Activated CD4-positive, alpha-beta T cell treated with anti-CD3 and anti-CD28 coated beads, Interleukin-2, amount 50 U/mL, for 16 hours (primary cell): Measurements from ENCODE around the gene SPEM3.
"Not testable (repeated sequence)": the region's sequence is repeated elsewhere in the genome, so short reads cannot be mapped to it uniquely, and the experiment has no call there.

Experiments used
- DNase-seq: peaks from one replicate; pipeline ENCODE4 v3.0.0-alpha.2; 2020

The SPEM3 gene

GRCh38 chr17:7443499-7444485 is 15.1 kb downstream of the SPEM3 start:
- DNase-seq, result no peak

GRCh38 chr17:7444682-7445618 is 16.3 kb downstream of the SPEM3 start, which contains the start of gene CHRNB1:
Gene CHRNB1 (plus strand): TSS chr17:7445061. CDS start chr17:7445128, 67 bp downstream.
- no peak for DNase-seq

DNA sequence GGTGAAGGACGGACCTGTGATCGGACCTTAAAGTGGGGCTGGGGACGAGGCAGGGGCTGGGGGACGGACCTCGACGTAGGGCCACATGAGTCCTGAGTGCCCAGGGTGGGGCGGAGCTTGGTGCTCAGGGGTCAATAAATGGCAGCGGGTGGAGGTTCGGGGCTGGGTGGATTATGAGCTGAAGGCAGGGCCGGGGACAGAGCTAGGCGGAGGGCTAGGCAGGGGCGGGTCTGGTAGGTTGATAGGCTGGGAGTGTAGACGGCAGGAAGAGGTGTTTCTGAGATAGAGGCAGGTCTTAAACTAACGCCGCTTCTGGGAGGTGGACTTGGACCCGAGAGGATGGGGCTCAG is 16.9 kb downstream of the SPEM3 start:
- DNase-seq, result no peak

GRCh38 chr17:7448461-7448860 is 19.8 kb downstream of the SPEM3 start:
- no peak for DNase-seq

- no peak for DNase-seq
Measured at GRCh38 chr17:7459961-7460545, 31.4 kb downstream of the SPEM3 start.

- no peak for DNase-seq
Measured at GRCh38 chr17:7460850-7461660, 32.4 kb downstream of the SPEM3 start.

DNA sequence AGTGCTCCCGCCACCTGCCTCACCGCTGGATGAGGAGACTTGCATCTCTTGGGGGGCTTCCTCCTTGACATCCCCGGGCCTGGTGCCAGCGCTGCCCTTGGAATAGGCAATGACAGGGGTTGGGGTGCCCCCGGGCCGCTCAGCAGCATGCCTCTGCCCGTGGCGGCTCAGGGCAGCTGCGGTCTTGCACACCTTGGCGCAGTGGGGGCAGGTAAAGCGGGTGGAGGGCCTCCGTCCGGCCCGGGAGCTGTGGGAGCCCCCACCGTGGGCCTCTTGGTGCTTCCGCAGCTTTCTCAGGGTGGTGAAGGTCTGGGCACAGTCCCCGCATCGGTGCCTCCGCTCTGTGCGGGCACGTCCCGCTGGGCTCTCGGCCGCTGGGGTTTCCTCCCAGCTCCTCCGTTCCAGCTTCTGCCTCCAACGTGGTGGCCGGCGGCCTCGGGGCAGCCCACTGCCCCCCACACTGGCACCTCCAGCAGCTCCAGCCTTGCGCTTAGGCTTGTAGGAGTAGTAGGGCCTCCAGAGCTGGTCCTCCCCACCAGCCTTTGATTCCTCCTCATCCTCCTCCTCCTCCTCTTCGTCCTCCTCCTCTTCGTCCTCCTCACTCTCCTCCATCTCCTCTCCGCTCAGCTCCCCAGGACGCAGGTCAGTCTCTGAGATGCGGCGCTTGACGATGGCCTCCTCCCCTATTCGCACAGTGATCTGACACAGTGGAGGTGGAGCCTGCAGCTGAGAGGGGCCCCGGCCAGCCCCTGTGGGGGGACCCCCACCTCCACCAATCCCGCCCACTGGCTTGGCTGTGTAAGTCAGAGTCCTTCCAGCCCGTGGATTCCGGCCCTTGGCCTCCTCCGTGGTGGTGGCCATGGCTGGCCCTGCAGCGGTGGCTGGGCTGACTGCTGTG is 34.1 kb downstream of the SPEM3 start:
- DNase-seq, result no peak

- DNase-seq, result no peak
Measured at GRCh38 chr17:7463372-7463846, 34.8 kb downstream of the SPEM3 start.

DNA sequence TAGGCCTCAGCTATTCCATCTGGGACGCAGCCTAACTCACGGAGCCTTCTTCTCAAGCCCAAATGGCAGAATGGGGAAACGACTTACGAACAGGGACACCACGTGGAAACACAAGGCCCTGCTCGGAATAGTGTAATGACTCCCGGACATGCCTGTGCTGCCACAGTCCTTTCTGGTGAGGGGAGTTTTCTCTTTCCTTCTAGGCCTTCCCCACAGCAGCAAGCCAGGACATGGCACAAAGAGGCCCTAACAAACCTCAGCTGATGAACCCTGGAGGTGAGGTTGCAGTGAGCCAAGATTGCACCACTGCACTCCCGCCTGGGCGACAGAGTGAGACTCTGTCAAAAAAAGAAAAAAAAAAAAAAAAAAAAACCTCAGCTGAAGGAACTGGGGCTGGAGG is 35.4 kb downstream of the SPEM3 start:
- no peak for DNase-seq

GRCh38 chr17:7465597-7466275 is 37.1 kb downstream of the SPEM3 start:
- DNase-seq, result no peak

DNA sequence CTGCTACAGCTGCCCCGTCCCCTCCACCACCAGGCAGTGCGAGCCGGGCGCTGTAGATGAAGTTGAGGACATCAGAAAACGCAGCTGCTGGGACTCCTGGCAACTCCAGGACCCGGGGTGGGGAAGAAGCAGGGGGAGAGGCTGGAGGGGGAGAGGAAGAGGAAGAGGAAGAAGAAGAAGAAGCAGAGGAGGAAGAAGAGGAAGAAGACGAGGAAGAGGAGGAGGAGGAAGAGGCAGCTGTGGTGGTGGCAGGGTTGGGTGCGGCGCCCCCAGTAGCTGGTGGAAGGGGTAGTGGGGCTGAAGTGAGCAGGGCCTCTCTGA is 37.6 kb downstream of the SPEM3 start:
- no peak for DNase-seq

GRCh38 chr17:7466639-7467341 is 38.1 kb downstream of the SPEM3 start:
- DNase-seq, result no peak

GRCh38 chr17:7467498-7467897 is 38.8 kb downstream of the SPEM3 start:
- no peak for DNase-seq

DNA sequence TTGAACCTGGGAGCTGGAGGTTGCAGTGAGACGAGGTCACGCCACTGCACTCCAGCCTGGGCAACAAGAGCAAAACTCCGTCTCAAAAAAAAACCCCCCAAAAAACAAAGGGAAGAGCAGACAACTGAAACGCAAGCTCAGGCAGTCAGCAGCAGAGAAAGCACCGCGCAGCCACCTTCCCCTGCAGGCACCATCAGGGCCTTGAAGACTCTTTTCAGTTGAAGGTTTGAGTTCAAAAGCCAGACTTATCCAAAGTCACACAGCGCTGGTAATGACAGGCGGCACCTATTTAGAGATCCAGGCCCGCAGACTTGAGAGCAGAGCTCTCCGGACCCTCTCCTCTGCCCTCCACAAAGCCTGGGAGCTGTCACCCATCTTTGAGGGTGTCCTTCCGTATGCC is 39.6 kb downstream of the SPEM3 start:
- no peak for DNase-seq

GRCh38 chr17:7468804-7469389 is 40.2 kb downstream of the SPEM3 start:
- DNase-seq, result no peak

DNA sequence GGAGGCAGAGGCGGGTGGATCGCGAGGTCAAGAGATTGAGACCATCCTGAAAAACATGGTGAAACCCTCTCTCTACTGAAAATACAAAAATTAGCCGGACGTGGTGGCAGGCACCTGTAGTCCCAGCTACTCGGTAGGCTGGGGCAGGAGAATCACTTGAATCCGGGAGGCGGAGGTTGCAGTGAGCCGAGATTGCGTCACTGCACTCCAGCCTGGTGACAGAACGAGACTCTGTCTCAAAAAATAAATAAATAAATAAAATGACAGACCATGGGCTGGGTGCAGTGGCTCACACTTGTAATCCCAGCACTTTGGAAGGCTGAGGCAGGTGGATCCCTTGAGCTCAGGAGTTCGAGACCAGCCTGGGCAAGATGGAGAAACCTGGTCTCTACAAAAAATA is 41.2 kb downstream of the SPEM3 start:
- DNase-seq, result not testable (repeated sequence)

DNA sequence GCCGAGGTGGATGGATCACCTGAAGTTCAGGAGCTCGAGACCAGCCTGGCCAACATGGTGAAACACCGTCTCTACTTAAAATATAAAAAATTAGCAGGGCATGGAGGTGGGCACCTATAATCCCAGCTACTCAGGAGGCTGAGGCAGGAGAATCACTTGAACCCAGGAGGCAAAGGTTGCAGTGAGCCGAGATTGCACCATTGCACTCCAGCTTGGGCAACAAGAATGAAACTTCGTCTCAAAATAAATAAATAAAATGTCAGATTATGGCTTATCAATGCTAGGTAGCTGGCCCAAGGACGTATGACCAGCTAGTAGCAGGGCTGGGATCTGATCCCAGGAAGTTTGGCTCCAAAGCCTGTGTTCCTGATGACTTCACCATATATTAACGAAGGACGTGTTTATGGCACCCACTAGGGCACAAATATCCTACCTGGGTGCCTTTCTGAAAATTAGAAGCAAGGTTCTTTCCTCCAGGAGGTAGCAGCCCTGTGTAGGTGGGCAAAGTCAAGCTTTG is 41.9 kb downstream of the SPEM3 start:
- DNase-seq, result not testable (repeated sequence)

DNA sequence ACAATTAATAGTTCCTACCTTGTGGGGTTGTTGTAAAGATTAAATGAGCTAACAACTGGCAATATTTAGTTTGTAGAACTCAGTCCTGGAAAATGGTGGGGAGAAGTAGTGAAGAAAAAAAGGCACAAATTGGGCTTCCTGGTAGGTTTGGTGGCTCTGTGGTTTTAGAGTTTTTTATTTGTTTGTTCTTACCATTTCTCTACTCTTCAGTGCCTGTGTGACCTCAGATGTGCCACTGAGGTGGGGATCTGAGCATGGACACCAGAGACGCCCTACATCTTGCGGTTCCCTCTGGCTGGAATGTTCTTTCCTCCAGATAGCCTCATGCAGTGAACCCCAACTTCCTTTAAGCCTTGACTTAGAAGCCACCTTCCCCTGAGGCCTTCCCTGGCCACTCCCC is 43.1 kb downstream of the SPEM3 start:
- DNase-seq, result no peak

DNA sequence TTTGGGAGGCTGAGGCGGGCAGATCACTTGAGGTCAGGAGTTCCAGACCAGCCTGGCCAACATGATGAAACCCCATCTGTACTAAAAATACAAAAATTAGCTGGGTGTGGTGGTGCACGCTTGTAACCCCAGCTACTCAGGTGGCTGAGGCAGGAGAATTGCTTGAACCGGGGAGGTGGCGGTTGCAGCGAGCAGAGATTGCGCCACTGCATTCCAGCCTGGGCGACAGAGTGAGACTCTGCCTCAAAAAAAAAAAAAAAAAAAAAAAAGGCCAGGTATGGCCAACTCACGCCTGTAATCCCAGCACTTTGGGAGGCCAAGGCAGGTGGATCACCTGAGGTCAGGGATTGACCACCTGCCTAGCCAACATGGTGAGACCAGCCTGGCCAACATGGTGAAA is 46.1 kb downstream of the SPEM3 start:
- not testable (repeated sequence) for DNase-seq
